GM12865 (cell line): ENCODE results near the gene DYRK4.

Source experiments
- DNase-seq: peaks from one replicate; pipeline ENCODE4 v3.0.0; 2010; ENCODE audit warnings: low read depth
- H3K4me3 ChIP-seq: 2 replicates; pipeline ENCODE4 v1.5.1; 2011; ENCODE audit warnings: mild to moderate bottlenecking, low read depth, low read length, control low read depth
- CTCF ChIP-seq: IDR thresholded peaks from 2 replicates; pipeline ENCODE4 v1.5.1; 2011; ENCODE audit warnings: low read length, control low read depth, low read depth, inconsistent platforms; ENCODE audit not compliant: insufficient read depth; ENCODE audit errors: missing control alignments

Gene DYRK4

GRCh38 chr12:4653691-4654090 is 91.7 kb downstream of the DYRK4 start:
- DNase-seq, result no peak
- H3K4me3 ChIP-seq, result no peak overlapping the region
- TF ChIP-seq CTCF, result no peak
